Measurements from ENCODE around the gene HPCAL1.

- TF ChIP-seq POLR2A (IDR thresholded peaks at IDR 0.05) (no peak), CTCF (IDR thresholded peaks at IDR 0.05) (no peak)
Measured at GRCh38 chr2:10366601-10367270, 64.0 kb downstream of the HPCAL1 start.

Data from right lobe of liver (tissue), 4 donors.